ENCODE results near the gene SLC6A19.

- TF ChIP-seq CTCF (IDR thresholded peaks at IDR 0.05; ENCODE audit: insufficient read depth, low read length, poor library complexity, severe bottlenecking) (no peak), EZH2phosphoT487 (conservative IDR thresholded peaks at IDR 0.05; ENCODE audit: low read length) (no peak)
Observed at GRCh38 chr5:1193591-1193985, 7.8 kb upstream of the SLC6A19 start.

Data from SU-DHL-6 (cell line).